Fibroblast of lung (primary cell): ENCODE measurements around the gene SOX15. TPM values are rescaled to one million over a fixed set of nuclear protein-coding genes. Genes with fewer than 3 reads are reported as not detected.

ENCODE experiments used
- DNase-seq, 2 donors: peaks; one replicate each; pipeline versions ENCODE4 v3.0.0 to v3.0.0-alpha.2; 2010; ENCODE audit warnings: low read depth in 2 of 2
- H2AFZ ChIP-seq: 2 replicates; pipeline ENCODE4 v1.5.1; 2012; ENCODE audit warnings: low read length, control low read depth, inconsistent platforms
- H3K27ac ChIP-seq: 2 replicates; pipeline ENCODE4 v1.5.1; 2011; ENCODE audit warnings: low read length, control low read depth; ENCODE audit not compliant: insufficient read depth
- H3K27me3 ChIP-seq: 2 replicates; pipeline ENCODE4 v1.5.1; 2011; ENCODE audit warnings: mild to moderate bottlenecking, low read length; ENCODE audit not compliant: control insufficient read depth, insufficient read depth
- H3K36me3 ChIP-seq: 2 replicates; pipeline ENCODE4 v1.5.1; 2011; ENCODE audit warnings: low read length; ENCODE audit not compliant: control insufficient read depth, insufficient read depth
- H3K4me1 ChIP-seq: 2 replicates; pipeline ENCODE4 v1.5.1; 2011; ENCODE audit warnings: low read length; ENCODE audit not compliant: control insufficient read depth, insufficient read depth; ENCODE audit errors: extremely low read depth
- H3K4me2 ChIP-seq: 2 replicates; pipeline ENCODE4 v1.5.1; 2011; ENCODE audit warnings: low read length, control low read depth; ENCODE audit not compliant: insufficient read depth; ENCODE audit errors: extremely low read depth
- H3K4me3 ChIP-seq, 4 experiments: fragments of 200-600 bp in 1 of 4; sonication (generic) in 1 of 4; replicated peaks in 1 of 4; 2 replicates each; pipeline ENCODE4 v1.5.1; 2011 to 2016; ENCODE audit warnings: low read length in 4 of 4, low read depth in 3 of 4, mild to moderate bottlenecking in 3 of 4, control low read depth in 2 of 4, inconsistent platforms in 1 of 4, mixed read lengths in 1 of 4; ENCODE audit not compliant: insufficient read depth in 1 of 4; ENCODE audit errors: control extremely low read depth in 1 of 4
- H3K79me2 ChIP-seq: 2 replicates; pipeline ENCODE4 v1.5.1; 2012; ENCODE audit warnings: mild to moderate bottlenecking, low read length, inconsistent platforms; ENCODE audit not compliant: control insufficient read depth, insufficient read depth
- H3K9ac ChIP-seq: 2 replicates; pipeline ENCODE4 v1.5.1; 2011; ENCODE audit warnings: mild to moderate bottlenecking, low read length, control low read depth; ENCODE audit not compliant: insufficient read depth
- H3K9me3 ChIP-seq: 2 replicates; pipeline ENCODE4 v1.5.1; 2012; ENCODE audit warnings: low read depth, low read length; ENCODE audit not compliant: control insufficient read depth, insufficient read depth
- H4K20me1 ChIP-seq: 2 replicates; pipeline ENCODE4 v1.5.1; 2011; ENCODE audit warnings: low read length; ENCODE audit not compliant: control insufficient read depth, insufficient read depth; ENCODE audit errors: extremely low read depth
- EZH2 ChIP-seq: IDR thresholded peaks from 2 replicates; pipeline ENCODE4 v1.5.1; 2012; ENCODE audit warnings: low read length, control low read depth, mild to moderate bottlenecking; ENCODE audit errors: missing control alignments
- polyA plus RNA-seq, 2 donors: library from polyadenylated mRNA; depleted of rRNA in 1 of 2; stranded (reverse) in 1 of 2; unstranded in 1 of 2; fragments of >200 nt; gene quantifications; 2 replicates each; pipeline ENCODE4 v1.2.1, GENCODE V29; 2011 to 2012; ENCODE audit warnings: missing spikeins in 1 of 2
- total RNA-seq: library from RNA; depleted of rRNA; stranded (reverse); fragments of >200 nt; gene quantifications from 2 replicates; pipeline ENCODE4 v1.2.1, GENCODE V29; 2014
- TF ChIP-seq, protein P1 (sequence below), 2 donors: IDR thresholded peaks in 1 of 2; conservative IDR thresholded peaks in 1 of 2; 1 replicate in 1 of 2; 2 replicates in 1 of 2; pipeline ENCODE4 v1.5.1; 2011 to 2012; ENCODE audit warnings: low read length in 2 of 2, control low read depth in 1 of 2, inconsistent platforms in 1 of 2, low read depth in 1 of 2, mild to moderate bottlenecking in 1 of 2

The SOX15 gene
- total and polyA plus RNA-seq, 2 donors (not counting 1 experiment from before 2014, with no cell fraction given), result 0.36 to 0.50 TPM

GRCh38 chr17:7590743-7591142, 849 bp upstream of the SOX15 start:
- Histone ChIP-seq H3K27me3 (no peaks in the 10 kb centered on the region), H3K9me3 (no peaks in the 10 kb centered on the region), H3K79me2 (peaks cover 14% of the 10 kb centered on the region), H3K4me2 (peak overlapping the region; percentile 44), H3K27ac (peak overlapping the region; percentile 56), H4K20me1 (no peaks in the 10 kb centered on the region), H3K4me3 (no peak overlapping the region), H3K36me3 (peaks cover 36% of the 10 kb centered on the region), H2AFZ (no peak overlapping the region), H3K9ac (no peak overlapping the region), H3K4me1 (peaks cover 46% of the 10 kb centered on the region)
- TF ChIP-seq, protein P1, sequence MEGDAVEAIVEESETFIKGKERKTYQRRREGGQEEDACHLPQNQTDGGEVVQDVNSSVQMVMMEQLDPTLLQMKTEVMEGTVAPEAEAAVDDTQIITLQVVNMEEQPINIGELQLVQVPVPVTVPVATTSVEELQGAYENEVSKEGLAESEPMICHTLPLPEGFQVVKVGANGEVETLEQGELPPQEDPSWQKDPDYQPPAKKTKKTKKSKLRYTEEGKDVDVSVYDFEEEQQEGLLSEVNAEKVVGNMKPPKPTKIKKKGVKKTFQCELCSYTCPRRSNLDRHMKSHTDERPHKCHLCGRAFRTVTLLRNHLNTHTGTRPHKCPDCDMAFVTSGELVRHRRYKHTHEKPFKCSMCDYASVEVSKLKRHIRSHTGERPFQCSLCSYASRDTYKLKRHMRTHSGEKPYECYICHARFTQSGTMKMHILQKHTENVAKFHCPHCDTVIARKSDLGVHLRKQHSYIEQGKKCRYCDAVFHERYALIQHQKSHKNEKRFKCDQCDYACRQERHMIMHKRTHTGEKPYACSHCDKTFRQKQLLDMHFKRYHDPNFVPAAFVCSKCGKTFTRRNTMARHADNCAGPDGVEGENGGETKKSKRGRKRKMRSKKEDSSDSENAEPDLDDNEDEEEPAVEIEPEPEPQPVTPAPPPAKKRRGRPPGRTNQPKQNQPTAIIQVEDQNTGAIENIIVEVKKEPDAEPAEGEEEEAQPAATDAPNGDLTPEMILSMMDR (conservative IDR thresholded peaks at IDR 0.05 in 1 of 2, IDR thresholded peaks at IDR 0.05 in 1 of 2; ENCODE audit: low read depth in 1 of 2, low read length in 2 of 2), result no peak
- TF ChIP-seq EZH2, result no peak
- peak; percentile 51 to 76 for DNase-seq

GRCh38 chr17:7589204-7589868, 558 bp downstream of the SOX15 start:
- no peak for TF ChIP-seq EZH2
- TF ChIP-seq, protein P1 (conservative IDR thresholded peaks at IDR 0.05 in 1 of 2, IDR thresholded peaks at IDR 0.05 in 1 of 2; ENCODE audit: low read depth in 1 of 2, low read length in 2 of 2), result peak; percentile 75 to 79
- no peaks in the 10 kb centered on the region for H3K27me3 ChIP-seq
- H3K9ac ChIP-seq, result peak overlapping the region; percentile 47
- no peaks in the 10 kb centered on the region for H4K20me1 ChIP-seq
- H2AFZ ChIP-seq, result no peak overlapping the region
- peaks cover 29% of the 10 kb centered on the region for H3K36me3 ChIP-seq
- peaks cover 25% of the 10 kb centered on the region for H3K79me2 ChIP-seq
- peak overlapping the region in 3 of 4 experiments; percentile 19 to 43 (median 26) for H3K4me3 ChIP-seq
- peak overlapping the region; percentile 94 for H3K4me2 ChIP-seq
- H3K9me3 ChIP-seq, result no peaks in the 10 kb centered on the region
- H3K27ac ChIP-seq, result peak overlapping the region; percentile 78
- H3K4me1 ChIP-seq, result peaks cover 48% of the 10 kb centered on the region
- DNase-seq, result peak; percentile 75 to 85

DNA sequence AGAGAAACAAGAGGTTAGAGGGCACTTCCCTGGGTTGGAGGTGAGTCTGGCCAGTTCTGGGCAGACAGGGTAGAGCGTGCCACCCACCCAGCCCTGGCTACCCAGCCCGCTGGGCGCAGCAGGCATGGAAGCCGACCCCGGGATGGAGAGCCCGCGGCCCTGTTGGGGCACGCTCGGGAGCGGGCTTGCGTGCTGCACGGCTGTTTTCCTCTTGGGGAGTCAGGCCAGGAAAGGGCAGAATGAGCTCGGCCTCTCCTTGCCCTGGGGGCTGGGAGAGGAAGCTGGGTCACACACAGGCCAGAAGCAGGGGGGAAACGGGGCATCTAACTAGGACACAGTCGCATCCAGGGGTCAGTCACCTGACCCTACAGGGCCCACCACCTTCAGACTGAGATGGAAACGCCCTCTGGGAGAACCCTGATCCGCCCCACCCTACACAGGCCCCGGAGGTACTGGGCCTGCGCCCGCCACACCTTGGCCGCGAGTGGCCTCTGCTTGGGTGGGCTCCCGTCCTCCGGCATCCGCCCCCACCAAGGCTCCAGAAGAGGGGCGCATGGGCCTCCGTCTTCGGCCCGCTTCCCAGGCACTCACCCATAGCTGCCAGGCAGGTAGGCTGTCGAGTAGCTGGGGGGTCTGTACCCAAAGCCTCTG, 1.2 kb downstream of the SOX15 start:
- Histone ChIP-seq H3K27ac (peak overlapping the region; percentile 78), H3K4me3 (peak overlapping the region in 3 of 4 experiments; percentile 19 to 43 (median 26))
- DNase-seq, result no peak

More for the DNA sequence above, 1.2 kb downstream of the SOX15 start:
- no peaks in the 10 kb centered on the region for H3K9me3 ChIP-seq
- peak overlapping the region; percentile 94 for H3K4me2 ChIP-seq
- H3K36me3 ChIP-seq, result peaks cover 27% of the 10 kb centered on the region
- no peak overlapping the region for H2AFZ ChIP-seq
- peaks cover 27% of the 10 kb centered on the region for H3K79me2 ChIP-seq
- H3K4me1 ChIP-seq, result peaks cover 48% of the 10 kb centered on the region
- peak overlapping the region; percentile 47 for H3K9ac ChIP-seq
- TF ChIP-seq, protein P1 (conservative IDR thresholded peaks at IDR 0.05 in 1 of 2, IDR thresholded peaks at IDR 0.05 in 1 of 2; ENCODE audit: low read depth in 1 of 2, low read length in 2 of 2), result no peak
- TF ChIP-seq EZH2, result no peak
- H3K27me3 ChIP-seq, result no peaks in the 10 kb centered on the region
- H4K20me1 ChIP-seq, result no peaks in the 10 kb centered on the region
